NCI-H2029 treated with DMSO at 0.1 percent for 48 hours (cell line): ENCODE data around the gene TNIK.

Experiments
- DNase-seq: peaks from one replicate; lab custom pipeline; 2025; lab: John Stamatoyannopoulos, UW

Gene TNIK

GRCh38 chr3:171164067-171164465 is 296.1 kb downstream of the TNIK start:
- no peak for DNase-seq

DNA sequence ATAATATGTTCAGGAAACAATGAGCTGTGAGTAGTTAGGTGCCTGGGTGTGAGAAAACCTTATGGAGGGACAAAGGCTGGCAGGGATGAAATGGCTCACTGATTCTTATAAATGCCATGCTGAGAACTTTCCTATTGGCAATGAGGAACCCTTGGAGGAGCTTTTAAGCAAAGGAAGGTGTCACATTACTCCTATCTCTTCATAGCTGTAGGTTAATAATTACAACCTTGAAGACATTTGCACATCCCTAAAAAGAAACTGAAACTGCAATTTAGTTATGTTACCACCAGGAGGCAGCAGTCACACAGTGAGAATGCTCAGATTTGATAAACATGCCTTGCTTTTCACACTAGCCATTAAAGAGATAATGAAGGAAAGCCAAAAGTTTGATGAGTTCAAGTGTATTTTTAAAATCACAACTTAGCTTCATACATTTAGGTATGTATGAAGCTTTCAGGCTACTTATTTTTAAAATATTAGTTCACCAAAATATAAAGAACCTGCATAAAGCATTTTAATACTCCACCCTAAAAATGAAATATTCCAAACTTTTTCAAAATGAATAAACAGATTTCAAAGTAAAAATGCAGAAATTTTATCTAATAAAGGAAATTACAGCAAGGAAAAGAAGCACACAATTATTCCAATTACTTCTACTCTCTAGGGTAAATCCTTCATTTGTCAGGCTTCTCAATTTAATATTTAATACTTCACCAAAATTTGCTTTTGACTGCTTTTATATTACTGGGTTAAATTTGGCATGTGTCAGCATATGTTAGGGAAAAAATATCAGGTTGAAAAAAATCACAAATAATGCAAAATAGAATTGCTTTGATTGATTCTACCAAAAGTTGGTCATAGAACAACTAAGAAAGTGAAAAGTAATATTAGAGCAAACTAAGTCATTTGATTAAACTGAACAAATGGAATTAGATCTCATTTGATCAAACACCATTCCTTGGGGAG is 296.8 kb downstream of the TNIK start:
- DNase-seq = no peak

GRCh38 chr3:171160325-171160724 is 299.9 kb downstream of the TNIK start:
- no peak for DNase-seq

- no peak for DNase-seq
Observed at GRCh38 chr3:171159822-171160157, 300.4 kb downstream of the TNIK start.

DNA sequence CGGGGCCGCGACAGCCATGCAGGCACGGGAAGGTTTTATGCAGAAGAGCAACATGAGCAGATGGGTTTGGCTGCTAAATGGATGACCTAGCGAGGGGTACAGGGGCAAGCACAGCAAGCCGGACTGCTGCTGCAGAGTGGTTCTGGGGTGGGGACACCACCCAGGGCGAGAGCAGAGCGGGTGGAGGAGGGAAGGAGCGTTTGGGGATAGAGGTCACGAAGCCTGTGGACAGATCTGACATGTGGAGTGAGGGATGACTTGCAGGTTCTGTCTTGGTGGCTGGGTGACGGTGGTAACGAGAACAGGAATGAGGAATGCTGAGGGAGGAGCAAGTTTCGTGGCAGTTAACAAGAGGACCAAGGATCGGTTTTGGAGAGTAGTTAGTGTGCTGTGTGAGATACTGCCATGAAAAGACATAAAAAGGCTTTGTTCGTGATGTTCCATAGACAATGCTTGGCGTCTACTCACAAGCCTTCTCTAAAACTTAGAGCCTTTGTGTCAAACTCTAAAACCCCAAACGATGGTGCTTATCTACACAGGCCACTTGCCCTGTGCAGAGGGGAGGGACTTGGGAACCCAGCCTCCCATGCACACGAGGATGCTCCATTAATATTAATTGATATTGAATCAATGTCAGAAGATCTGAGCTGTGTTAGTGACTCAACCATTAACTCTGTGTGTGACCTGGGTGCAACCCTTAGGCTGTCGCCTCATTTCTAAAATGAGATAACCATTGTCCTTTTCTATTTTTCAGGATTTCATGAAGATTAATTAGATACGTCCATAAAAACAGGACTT is 301.0 kb downstream of the TNIK start:
- DNase-seq = no peak

- DNase-seq = no peak
Observed at GRCh38 chr3:171157980-171158379, 302.2 kb downstream of the TNIK start.

- no peak for DNase-seq
Observed at GRCh38 chr3:171157286-171157685, 302.9 kb downstream of the TNIK start.

DNA sequence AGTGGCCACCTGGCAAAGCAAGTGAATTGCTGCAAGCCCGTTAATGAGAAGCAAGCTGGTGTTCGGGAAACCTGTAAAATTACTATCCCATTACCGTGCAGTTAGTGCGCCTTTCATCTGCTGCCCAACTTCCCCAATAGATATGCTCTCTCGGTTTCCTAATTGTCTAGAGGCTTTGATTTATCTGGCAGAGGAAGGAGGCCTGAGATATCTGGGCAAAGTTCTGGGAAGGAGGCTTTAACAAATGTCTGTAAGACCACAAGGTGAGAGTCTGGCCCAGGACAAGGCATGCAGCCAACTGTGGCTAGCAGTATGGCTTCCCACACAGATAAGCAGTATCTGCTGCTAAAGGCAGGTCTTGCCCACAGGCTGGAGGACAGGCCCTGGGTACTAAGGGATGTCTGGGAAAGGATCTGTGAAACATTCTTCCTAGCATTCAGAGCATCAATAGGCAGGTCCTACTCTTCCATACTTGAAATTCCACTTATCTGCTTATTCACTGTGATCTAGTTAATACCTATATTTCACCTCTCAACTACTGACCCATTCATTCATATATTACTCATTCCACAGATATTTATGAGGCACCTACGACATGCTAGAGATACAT is 303.7 kb downstream of the TNIK start:
- DNase-seq = no peak

DNA sequence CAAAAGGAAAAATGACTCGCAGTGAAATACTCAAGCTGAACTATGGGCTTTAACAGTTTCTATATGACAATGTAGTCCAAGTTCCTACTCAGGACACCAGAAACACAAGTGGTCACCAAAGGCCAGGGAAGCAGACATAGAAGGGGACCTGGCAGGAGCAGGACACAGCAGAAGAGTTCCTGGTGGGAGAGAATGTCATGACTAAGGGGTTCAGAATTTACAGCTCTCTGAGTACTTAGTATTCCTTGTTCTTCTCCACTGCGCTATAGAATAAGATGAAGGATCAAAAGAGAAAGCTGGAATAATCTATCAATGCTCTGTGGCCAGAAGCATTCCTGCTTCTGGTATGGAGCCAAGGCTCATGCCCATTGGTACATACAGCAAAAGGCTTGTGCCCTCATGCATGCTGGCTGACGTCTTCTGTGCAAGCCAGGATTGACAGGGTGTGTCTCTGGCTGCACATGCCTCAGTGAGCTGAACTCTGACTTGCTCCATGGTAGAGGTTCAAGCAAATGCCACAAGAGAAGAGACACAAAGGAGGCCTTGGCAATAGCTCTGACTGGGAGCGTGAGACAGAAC is 305.0 kb downstream of the TNIK start:
- DNase-seq = no peak

GRCh38 chr3:171150945-171151344 is 309.3 kb downstream of the TNIK start:
- no peak for DNase-seq

DNA sequence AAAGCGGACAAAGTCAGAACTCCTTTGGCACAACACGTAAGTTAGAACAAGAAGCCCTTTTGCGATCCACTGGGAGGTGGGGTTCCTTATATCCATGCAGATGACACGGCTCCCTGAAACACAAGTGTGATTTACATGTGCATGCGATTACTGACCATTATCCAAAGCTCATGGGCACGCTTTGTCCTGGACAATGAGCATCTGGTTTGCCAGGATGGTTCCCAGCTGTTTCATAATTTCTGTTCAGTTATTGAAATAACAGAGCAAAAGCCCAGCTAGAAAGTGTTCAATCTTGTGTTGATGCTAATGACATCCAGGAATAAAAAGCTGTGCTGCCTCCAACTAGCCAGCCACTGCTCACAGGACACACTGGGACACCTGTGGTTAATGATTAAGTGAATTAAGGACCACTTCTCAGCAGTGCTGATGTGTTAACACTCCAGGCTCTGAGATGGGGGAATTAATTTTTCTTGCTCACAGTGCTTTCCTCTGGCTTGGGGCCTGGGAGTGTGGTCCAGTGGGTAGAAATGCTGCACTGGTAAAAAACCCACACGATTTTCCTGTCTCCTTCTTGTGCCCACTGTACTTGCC is 310.6 kb downstream of the TNIK start:
- DNase-seq = no peak

- no peak for DNase-seq
Observed at GRCh38 chr3:171145798-171146197, 314.4 kb downstream of the TNIK start.

DNA sequence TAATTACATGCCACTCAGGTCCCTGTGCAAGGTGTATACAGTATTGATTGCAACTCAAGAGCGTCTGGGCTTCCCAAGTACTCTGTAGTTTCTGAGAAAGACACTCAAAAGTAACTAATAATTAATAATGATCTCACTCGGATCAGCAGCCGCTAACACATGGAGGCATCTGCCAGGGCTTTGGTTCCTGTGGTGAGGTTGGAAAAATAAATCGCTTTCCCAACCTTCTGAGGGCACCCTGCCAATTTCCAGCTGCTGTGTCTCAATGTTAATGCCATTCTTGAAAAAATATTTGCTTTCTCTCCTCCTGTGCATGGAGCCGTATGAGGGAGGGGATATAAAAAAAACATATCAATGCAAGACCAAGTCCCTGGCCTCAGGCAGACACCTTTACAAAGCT is 317.2 kb downstream of the TNIK start:
- DNase-seq = peak; percentile 42

- no peak for DNase-seq
Observed at GRCh38 chr3:171140246-171140645, 320.0 kb downstream of the TNIK start.

DNA sequence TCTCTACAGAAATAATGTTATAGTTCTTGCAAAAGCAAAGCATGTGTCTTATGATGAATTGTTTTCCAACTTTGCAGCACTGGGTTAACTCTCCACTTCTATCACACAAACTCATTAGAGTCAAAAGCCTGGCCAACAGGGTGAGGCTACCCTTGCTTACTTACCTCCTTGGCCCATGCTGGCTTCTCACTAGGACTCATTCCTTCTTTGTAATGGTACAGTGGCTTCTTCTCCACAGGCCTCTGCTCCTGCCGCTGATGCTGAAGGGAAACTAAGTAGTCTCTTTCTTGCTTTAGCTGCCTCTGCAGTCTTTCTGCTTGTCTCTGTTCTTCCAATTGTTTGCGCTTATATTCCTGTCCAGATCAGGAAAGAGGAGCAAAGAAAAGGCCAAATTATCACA is 322.2 kb downstream of the TNIK start:
- DNase-seq = no peak

DNA sequence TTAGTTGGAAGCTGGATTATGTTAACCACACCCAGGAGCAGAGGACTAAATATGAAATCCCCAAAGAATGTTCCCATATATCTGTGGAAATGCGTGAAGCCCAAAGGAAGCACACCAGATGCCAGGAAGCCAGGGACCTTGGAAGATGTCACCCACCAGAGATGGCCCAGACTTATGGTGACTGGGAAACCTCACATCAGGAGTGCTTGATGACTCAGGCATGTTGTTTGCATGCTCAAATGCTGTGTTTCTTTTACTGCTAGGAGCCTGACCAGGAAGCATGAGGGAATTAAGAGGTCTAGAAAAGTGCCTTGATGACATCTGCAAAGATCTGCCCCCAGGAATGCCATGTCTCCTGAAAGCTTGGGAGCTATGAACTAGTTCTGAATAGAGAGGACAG is 324.7 kb downstream of the TNIK start:
- no peak for DNase-seq

- DNase-seq = no peak
Observed at GRCh38 chr3:171133796-171134569, 326.2 kb downstream of the TNIK start.

DNA sequence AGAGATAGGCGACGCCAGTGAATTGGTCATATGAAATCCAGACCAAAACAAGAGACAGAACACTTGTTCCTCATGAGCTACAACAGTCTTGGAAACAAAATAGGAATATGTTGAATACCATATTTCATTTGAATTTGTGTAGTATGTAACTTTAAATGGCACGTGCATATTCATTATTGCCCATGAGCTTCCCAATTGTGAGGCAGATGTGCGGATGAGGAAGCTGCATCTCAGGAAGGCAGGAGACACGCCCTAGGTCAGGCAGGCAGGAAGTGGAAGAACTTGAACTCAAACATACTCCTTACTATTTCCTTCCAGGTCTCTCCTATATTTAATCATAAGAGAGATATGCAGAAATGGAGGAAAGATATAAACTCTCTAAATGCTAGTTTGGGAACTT is 326.9 kb downstream of the TNIK start:
- no peak for DNase-seq

DNA sequence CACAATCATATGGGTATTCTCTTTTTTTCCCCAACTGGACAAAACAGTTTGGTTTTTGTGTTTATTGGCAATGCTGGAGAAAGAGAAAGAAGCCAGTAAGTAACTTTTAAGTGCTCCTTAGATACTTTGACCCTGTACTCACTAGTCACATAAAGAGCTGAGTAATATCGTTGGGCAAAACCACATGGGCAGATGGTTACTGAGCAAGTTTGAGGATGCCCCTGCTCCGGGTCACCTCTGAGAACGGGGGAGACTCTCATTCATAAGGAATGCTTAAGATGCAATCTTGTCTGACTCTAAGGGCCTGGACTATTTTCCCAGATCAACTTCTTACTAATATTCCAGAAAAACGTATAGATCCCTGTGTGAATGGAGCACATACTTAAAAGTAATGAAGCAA is 327.3 kb downstream of the TNIK start:
- DNase-seq = no peak

- DNase-seq = no peak
Observed at GRCh38 chr3:171129827-171130226, 330.4 kb downstream of the TNIK start.

- DNase-seq = no peak
Observed at GRCh38 chr3:171127611-171128010, 332.6 kb downstream of the TNIK start.
